ENCODE measurements around the gene DNMT3A. TPM values are rescaled to one million over a fixed set of nuclear protein-coding genes. Genes with fewer than 3 reads are reported as not detected.

The DNMT3A gene
- total and polyA plus RNA-seq, 2 experiments from 2014 or later: 47.2 to 80.4 TPM

GRCh38 chr2:25356088-25356487 lies 14.4 kb upstream of the DNMT3A start (continued):
- no peak for TF ChIP-seq ZNF462 (CRISPR knock-in tag; IDR thresholded peaks at IDR 0.05)
- no peak for TF ChIP-seq CREB1 (CRISPR knock-in tag; IDR thresholded peaks at IDR 0.05; ENCODE audit: low read depth)

- no peaks in the 10 kb centered on the region; the same call in 2 of the 3 replicates for H3K9me3 Mint-ChIP-seq
- TF ChIP-seq ETS1 (IDR thresholded peaks at IDR 0.05) (no peak), CTCF (conservative IDR thresholded peaks at IDR 0.05; ENCODE audit: low read depth in 2 of 2) (no peak)
- ATAC-seq: no peak
- Histone ChIP-seq H3K27ac (ENCODE audit: low read depth) (no peak overlapping the region), H4K20me1 (replicated peaks; ENCODE audit: insufficient read depth) (no peaks in the 10 kb centered on the region), H3K79me2 (replicated peaks; ENCODE audit: insufficient read depth) (no peaks in the 10 kb centered on the region), H3K4me1 (ENCODE audit: insufficient read depth) (no peaks in the 10 kb centered on the region), H3F3A (replicated peaks; ENCODE audit: low read depth) (no peaks in the 10 kb centered on the region), H3K4me3 (no peak overlapping the region), H3K4me2 (no peak overlapping the region), H3K9me2 (ENCODE audit: insufficient read depth) (no peaks in the 10 kb centered on the region), H3K27me3 (ENCODE audit: insufficient read depth) (no peaks in the 10 kb centered on the region), H2AFZ (0 out of 2 replicates have a peak overlapping the region, but pooled peaks have one; percentile 32), H3K36me3 (ENCODE audit: insufficient read depth) (no peaks in the 10 kb centered on the region)
- H3K27me3 Mint-ChIP-seq (ENCODE audit: insufficient read depth, low read depth, poor library complexity): peaks cover 12% of the 10 kb centered on the region
- H3K4me3 Mint-ChIP-seq: no peak overlapping the region
- H3K27ac Mint-ChIP-seq: no peak overlapping the region
- no peak for DNase-seq (ENCODE audit: low spot score)
- H3K4me1 Mint-ChIP-seq: no peaks in the 10 kb centered on the region; the same call in 1 of the 3 replicates
- no peaks in the 10 kb centered on the region for H3K36me3 Mint-ChIP-seq (ENCODE audit: low read depth)
Observed at GRCh38 chr2:25355270-25355669, 13.5 kb upstream of the DNMT3A start.

Measured in GM23338 (cell line).